ENCODE data around the gene IL17C.

DNA sequence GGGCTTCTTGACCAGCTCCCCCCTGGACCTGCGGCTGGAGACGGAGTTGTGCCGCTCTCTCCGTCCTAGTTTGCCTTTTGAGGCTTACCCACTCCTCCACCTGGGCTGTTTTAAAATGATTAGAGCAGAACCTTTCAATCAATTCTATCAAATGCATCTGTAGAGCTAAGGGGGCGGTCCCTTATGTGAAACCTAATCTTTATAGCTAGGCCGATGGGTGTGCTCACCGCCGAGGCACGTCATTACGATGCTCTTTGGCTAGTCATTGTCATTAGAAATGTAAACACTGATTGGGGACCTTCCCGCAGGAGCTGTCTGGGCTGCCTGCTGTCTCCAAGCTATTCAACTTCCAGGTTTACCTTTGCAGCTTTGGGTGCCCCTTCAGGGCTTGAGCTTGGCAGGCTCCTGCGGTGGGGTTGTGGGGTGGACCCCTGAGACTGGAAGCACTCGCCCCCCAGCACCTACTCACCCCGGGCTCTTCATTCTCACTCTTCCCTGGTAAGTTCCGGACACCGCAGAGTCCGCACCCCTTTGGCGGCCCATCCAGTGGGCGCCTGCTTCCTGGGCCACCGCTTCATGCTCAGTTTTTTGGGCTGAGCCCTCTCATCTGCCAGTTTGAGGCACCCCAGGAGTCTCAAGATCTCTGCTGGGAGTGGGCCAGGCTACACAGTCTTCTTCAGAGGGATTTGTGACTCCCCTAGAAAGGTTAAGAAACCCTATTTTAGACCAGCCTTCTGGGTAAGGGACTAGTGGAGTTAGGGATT lies 20.9 kb upstream of the IL17C start:
- TF ChIP-seq, protein P1, sequence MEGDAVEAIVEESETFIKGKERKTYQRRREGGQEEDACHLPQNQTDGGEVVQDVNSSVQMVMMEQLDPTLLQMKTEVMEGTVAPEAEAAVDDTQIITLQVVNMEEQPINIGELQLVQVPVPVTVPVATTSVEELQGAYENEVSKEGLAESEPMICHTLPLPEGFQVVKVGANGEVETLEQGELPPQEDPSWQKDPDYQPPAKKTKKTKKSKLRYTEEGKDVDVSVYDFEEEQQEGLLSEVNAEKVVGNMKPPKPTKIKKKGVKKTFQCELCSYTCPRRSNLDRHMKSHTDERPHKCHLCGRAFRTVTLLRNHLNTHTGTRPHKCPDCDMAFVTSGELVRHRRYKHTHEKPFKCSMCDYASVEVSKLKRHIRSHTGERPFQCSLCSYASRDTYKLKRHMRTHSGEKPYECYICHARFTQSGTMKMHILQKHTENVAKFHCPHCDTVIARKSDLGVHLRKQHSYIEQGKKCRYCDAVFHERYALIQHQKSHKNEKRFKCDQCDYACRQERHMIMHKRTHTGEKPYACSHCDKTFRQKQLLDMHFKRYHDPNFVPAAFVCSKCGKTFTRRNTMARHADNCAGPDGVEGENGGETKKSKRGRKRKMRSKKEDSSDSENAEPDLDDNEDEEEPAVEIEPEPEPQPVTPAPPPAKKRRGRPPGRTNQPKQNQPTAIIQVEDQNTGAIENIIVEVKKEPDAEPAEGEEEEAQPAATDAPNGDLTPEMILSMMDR (IDR thresholded peaks at IDR 0.05): no peak
- TF ChIP-seq POLR2A (IDR thresholded peaks at IDR 0.05) (no peak), POLR2AphosphoS5 (IDR thresholded peaks at IDR 0.05) (no peak), EP300 (IDR thresholded peaks at IDR 0.05) (no peak)

All from upper lobe of left lung (tissue), 4 donors.